VCaP (cell line): ENCODE measurements around the gene CIAO1.
A peak's percentile ranks its signal among the peaks of the same experiment; 100 is the strongest.
"Not testable (repeated sequence)": the region's sequence is repeated elsewhere in the genome, so short reads cannot be mapped to it uniquely, and the experiment has no call there.

Experiments used
- H3K27ac ChIP-seq: fragments of 450-650 bp; 2 replicates; pipeline ENCODE4 v1.5.1; 2017
- CTCF ChIP-seq: fragments of 450-650 bp; conservative IDR thresholded peaks from 2 replicates; pipeline ENCODE4 v1.5.1; 2017; ENCODE audit warnings: mild to moderate bottlenecking, moderate library complexity

Gene CIAO1

GRCh38 chr2:96267159-96267971 lies 1.3 kb downstream of the CIAO1 start:
- peak; percentile 40 for TF ChIP-seq CTCF
- peak overlapping the region; percentile 89 for H3K27ac ChIP-seq

GRCh38 chr2:96271995-96272394 lies 6.0 kb downstream of the CIAO1 start:
- no peak for TF ChIP-seq CTCF
- H3K27ac ChIP-seq: no peak overlapping the region

- no peak overlapping the region for H3K27ac ChIP-seq
- TF ChIP-seq CTCF: no peak
These were observed 7.7 kb downstream of the CIAO1 start for GRCh38 chr2:96273763-96274162.

GRCh38 chr2:96274355-96275056 lies 8.5 kb downstream of the CIAO1 start:
- no peak for TF ChIP-seq CTCF
- no peak overlapping the region for H3K27ac ChIP-seq

GRCh38 chr2:96276787-96277499 lies 10.9 kb downstream of the CIAO1 start:
- H3K27ac ChIP-seq: no peak overlapping the region

GRCh38 chr2:96287273-96287856 lies 21.3 kb downstream of the CIAO1 start:
- no peak for TF ChIP-seq CTCF
- H3K27ac ChIP-seq: no peak overlapping the region

More at GRCh38 chr2:96276787-96277499, 10.9 kb downstream of the CIAO1 start:
- TF ChIP-seq CTCF: no peak

GRCh38 chr2:96291751-96292150 lies 25.7 kb downstream of the CIAO1 start:
- H3K27ac ChIP-seq: no peak overlapping the region
- no peak for TF ChIP-seq CTCF

- H3K27ac ChIP-seq: not testable (repeated sequence)
These were observed 28.2 kb downstream of the CIAO1 start for GRCh38 chr2:96294271-96294670.
